Pancreas (tissue), 10 donors: ENCODE data around the gene P2RX4. TPM values are rescaled to one million over a fixed set of nuclear protein-coding genes. Genes with fewer than 3 reads are reported as not detected.

Experiments used
- ATAC-seq, 4 donors: fragments of 200-7000 bp; cut with Tn5 transposase; one replicate each; pipeline versions ENCODE4 v1.8.0 to v1.9.1; 2020; ENCODE audit warnings: mild to moderate bottlenecking in 4 of 4, moderate library complexity in 4 of 4
- DNase-seq, 6 donors: peaks; one replicate each; pipeline ENCODE4 v3.0.0-alpha.2; 2020
- FAIRE-seq: peaks from 2 replicates; lab custom pipeline; 2012; peaks lifted over from hg19 to GRCh38; lab: Jason Lieb, UNC
- H3K27ac ChIP-seq, 4 donors: fragments of 200-600 bp; sonication (generic); 1 replicate in 3 of 4; 2 replicates in 1 of 4; pipeline versions ENCODE4 v1.5.0 to v1.8.0; 2020
- H3K27me3 ChIP-seq, 4 donors: fragments of 200-600 bp; one replicate each; pipeline ENCODE4 v1.8.0; 2021
- H3K36me3 ChIP-seq, 3 donors: fragments of 200-600 bp; sonication (generic) in 1 of 3; one replicate each; pipeline versions ENCODE4 v1.5.0 to v1.8.0; 2020 to 2021
- H3K4me1 ChIP-seq, 3 donors: fragments of 200-600 bp; one replicate each; pipeline ENCODE4 v1.8.0; 2021
- H3K4me3 ChIP-seq, 4 donors: fragments of 200-600 bp; sonication (generic) in 2 of 4; one replicate each; pipeline versions ENCODE4 v1.5.0 to v1.8.0; 2020 to 2021
- H3K9me3 ChIP-seq, 4 donors: fragments of 200-600 bp; one replicate each; pipeline ENCODE4 v1.8.0; 2021
- WGBS, 2 donors: extraction: QIAGEN DNeasy Blood & Tissue Kit; methylation state at CpG; one replicate each; pipeline ENCODE4 v1.1.7; 2013; 5-methylcytosine and 5-hydroxymethylcytosine counted together
- intact Hi-C, 3 donors: fragments of 100-400 bp; cut with DNase I; formaldehyde crosslinking; loops; one replicate each; pipeline versions ENCODE4 v1.11.1 to v1.14.2; 2022
- polyA plus RNA-seq, 2 donors: library from polyadenylated mRNA; stranded (reverse); fragments of 200-250 nt; gene quantifications; one replicate each; pipeline ENCODE4 v1.2.3, GENCODE V29; 2013
- total RNA-seq, 6 donors: library from RNA; stranded (reverse); fragmentation: NEBNext Ultra II Directional in 4 of 6; extraction: Animal tissue kit (Norgen Biotek cat#: 25700) in 4 of 6; gene quantifications; one replicate each; pipeline versions ENCODE4 v1.2.1 to v1.2.4, GENCODE V29; 2021 to 2023
- TF ChIP-seq, protein P1 (sequence below), 4 donors: fragments of 200-600 bp; sonication (generic) in 3 of 4; IDR thresholded peaks; one replicate each; pipeline versions ENCODE4 v1.5.0 to v1.8.0; 2021; ENCODE audit warnings: antibody characterized with exemption in 4 of 4
- donor health status: healthy with polysubstance abuse.
- donor health status: DM: no; HTN: no; CAD: no; lungs with moderate emphysema.
- donor health status: DM: no; HTN: no; CAD: no.
- donor health status: control.
- donor health status: control.
- donor health status: Bipolar disorder and iron deficiency.
- donor health status: DM: yes; HTN: yes; CAD: no.
- donor health status: DM: no; HTN: no; CAD: no.
- donor health status: DM: no; HTN: no; CAD: no.
- donor health status: DM: yes; HTN: yes; CAD: no.

The P2RX4 gene
- total and polyA plus RNA-seq, 8 donors = 27.5 to 60.1 (median 33.1) TPM

DNA sequence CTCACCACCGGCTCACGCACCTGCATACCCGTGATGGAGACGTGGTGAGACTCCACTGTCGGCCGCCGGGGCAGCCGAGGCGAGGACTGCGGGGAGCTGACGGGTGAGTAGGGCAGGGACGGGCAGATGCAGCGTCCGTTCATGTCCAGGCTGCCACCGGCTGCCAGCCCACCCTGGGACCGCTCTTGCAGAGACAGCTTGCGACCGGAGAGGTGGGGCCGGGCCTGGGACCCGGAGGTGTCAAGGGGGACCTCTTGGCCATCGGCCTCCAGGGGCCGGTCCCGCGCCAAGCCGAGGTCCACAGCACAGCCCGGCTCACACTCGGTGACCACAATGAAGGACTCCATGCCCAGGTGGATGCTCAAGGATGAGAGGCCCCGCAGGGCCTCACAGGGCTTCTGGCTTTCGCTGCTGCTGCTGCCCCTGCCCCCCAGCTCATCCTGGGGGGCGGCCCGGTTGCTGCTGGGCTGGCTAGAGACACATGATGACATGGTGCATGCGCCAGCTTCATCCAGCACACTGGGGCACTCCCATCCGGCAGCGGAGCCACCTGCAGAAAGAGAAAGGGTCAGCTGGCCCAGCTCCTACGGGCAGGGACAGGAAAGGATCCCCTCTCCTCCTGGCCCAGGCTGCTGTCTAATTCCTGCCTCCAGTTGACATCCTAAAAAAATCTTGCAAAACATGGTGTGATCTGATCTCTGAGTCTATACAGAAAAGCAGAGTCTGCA is 64.3 kb downstream of the P2RX4 start:
- Histone ChIP-seq H3K4me1 (peaks cover 3 to 5% (median 3%) of the 10 kb centered on the region in 3 donors), H3K4me3 (no peak overlapping the region), H3K27me3 (no peaks in the 10 kb centered on the region), H3K9me3 (no peaks in the 10 kb centered on the region), H3K27ac (no peak overlapping the region), H3K36me3 (peaks cover 0 to 5% (median 5%) of the 10 kb centered on the region in 3 donors)
- DNase-seq (no peak), ATAC-seq (no peak), FAIRE-seq (no peak)
- TF ChIP-seq, protein P1, sequence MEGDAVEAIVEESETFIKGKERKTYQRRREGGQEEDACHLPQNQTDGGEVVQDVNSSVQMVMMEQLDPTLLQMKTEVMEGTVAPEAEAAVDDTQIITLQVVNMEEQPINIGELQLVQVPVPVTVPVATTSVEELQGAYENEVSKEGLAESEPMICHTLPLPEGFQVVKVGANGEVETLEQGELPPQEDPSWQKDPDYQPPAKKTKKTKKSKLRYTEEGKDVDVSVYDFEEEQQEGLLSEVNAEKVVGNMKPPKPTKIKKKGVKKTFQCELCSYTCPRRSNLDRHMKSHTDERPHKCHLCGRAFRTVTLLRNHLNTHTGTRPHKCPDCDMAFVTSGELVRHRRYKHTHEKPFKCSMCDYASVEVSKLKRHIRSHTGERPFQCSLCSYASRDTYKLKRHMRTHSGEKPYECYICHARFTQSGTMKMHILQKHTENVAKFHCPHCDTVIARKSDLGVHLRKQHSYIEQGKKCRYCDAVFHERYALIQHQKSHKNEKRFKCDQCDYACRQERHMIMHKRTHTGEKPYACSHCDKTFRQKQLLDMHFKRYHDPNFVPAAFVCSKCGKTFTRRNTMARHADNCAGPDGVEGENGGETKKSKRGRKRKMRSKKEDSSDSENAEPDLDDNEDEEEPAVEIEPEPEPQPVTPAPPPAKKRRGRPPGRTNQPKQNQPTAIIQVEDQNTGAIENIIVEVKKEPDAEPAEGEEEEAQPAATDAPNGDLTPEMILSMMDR (IDR thresholded peaks at IDR 0.05) = no peak
- intact Hi-C loops = no loop called here
- WGBS, 2 donors = 95 to 97% methylated on average over 27 to 35 of the region's 35 CpGs

DNA sequence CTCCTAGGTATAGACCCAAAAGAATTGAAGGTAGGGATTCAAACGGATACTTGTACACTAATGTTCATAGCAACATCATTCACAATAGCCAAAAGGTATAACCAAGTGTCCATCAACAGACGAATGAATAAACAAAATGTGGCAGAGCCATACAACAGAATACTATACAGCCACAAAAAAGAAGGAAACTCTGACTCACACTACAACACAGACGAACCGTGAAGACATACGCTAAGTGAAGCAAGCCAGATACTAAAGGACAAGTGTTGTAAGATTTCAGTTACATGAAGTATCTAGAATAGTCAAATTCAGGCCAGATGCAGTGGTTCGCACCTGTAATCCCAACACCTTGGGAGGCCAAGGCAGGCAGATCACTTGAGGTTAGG is 67.4 kb downstream of the P2RX4 start:
- Histone ChIP-seq H3K4me1 (peaks cover 4 to 8% (median 4%) of the 10 kb centered on the region in 3 donors), H3K27me3 (no peaks in the 10 kb centered on the region), H3K27ac (no peak overlapping the region), H3K4me3 (no peak overlapping the region), H3K9me3 (no peaks in the 10 kb centered on the region), H3K36me3 (peaks cover 0 to 5% (median 5%) of the 10 kb centered on the region in 3 donors)
- DNase-seq (no peak), ATAC-seq (no peak), FAIRE-seq (no peak)
- WGBS, 2 donors = 81 to 96% methylated on average over 6 of the region's 6 CpGs
- TF ChIP-seq, protein P1 (IDR thresholded peaks at IDR 0.05) = no peak
- intact Hi-C loops = no loop called here

DNA sequence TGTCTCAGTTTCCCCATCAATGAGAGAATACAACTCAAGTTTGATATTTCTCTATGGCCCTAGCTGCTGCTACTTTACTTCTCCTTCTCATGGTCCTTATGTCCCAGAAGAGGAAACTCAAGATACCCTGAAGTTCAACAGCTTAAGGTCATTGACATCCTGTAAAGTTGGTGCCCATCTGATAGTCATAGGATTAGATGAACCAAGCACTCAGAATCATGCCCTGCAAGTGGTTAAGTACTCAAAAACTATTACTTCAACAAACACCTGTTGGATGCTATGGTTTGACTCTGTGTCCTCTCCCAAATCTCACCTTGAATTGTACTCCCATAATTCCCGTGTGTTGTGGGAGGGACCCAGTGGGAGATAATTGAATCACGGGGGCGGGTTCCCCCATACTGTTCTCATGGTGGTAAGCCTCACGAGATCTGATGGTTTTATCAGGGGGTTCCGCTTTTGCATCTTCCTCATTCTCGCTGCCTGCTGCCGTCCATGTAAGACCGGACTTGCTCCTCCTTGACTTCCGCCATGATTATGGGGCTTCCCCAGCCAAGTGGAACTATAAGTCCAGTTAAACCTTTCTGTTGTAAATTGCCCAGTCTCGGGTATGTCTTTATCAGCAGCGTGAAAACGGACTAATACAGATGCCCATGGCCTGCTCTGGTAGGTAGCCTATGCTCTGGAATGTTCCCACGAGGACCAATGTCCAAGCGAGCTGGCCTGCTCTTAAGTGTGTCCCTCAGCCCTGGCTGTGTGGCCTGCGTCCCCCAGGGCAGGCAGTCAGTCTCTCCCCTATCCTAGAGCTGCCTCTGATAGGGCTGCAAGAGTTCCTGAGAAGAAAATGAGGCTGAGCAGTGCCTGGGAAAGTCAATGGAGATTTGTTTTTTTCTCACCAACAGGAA is 68.5 kb downstream of the P2RX4 start:
- H3K9me3 ChIP-seq = no peaks in the 10 kb centered on the region
- peak overlapping the region in 3 of 4 donors; percentile 35 to 62 (median 39) for H3K27ac ChIP-seq
- peaks cover 4 to 8% (median 4%) of the 10 kb centered on the region in 3 donors for H3K4me1 ChIP-seq
- no peak overlapping the region for H3K4me3 ChIP-seq
- peak; percentile 33 to 53 (median 43) for ATAC-seq
- intact Hi-C loops = no loop called here
- H3K36me3 ChIP-seq = peaks cover 0 to 5% (median 5%) of the 10 kb centered on the region in 3 donors
- DNase-seq = peak in 1 of 6 donors; percentile 46
- TF ChIP-seq, protein P1 (IDR thresholded peaks at IDR 0.05) = no peak
- no peak for FAIRE-seq
- H3K27me3 ChIP-seq = no peaks in the 10 kb centered on the region
- WGBS, 2 donors = 82 to 85% methylated on average over 15 of the region's 15 CpGs

DNA sequence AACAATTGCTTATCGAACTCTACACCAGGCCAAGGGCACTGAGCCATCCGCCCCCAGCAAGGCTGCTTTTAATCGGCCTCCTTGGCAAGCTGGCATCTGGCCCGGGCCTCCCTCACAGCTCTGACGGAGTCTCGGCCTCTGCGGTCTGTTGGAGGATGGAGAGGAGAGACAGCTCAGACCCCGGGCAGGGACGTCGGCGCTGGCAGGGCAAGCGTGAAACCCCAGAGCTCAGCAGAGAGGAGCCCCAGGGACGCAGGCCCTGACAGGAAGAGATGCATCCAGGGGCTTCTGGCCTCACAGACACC is 69.1 kb downstream of the P2RX4 start:
- 39 to 49% methylated on average over 13 of the region's 13 CpGs for WGBS, 2 donors
- no peak for FAIRE-seq
- peaks cover 4 to 8% (median 4%) of the 10 kb centered on the region in 3 donors for H3K4me1 ChIP-seq

More for the DNA sequence above, 69.1 kb downstream of the P2RX4 start:
- Histone ChIP-seq H3K27ac (peak overlapping the region in 3 of 4 donors; percentile 35 to 62 (median 39)), H3K9me3 (no peaks in the 10 kb centered on the region), H3K27me3 (no peaks in the 10 kb centered on the region), H3K36me3 (peaks cover 0 to 3% (median under 1%) of the 10 kb centered on the region in 3 donors), H3K4me3 (no peak overlapping the region)
- DNase-seq (peak in 5 of 6 donors; percentile 50 to 76 (median 66)), ATAC-seq (peak; percentile 16 to 62 (median 60))
- intact Hi-C loops = no loop called here
- TF ChIP-seq, protein P1 (IDR thresholded peaks at IDR 0.05) = no peak
